Measurements from ENCODE around the gene ANAPC15.

Gene ANAPC15

DNA sequence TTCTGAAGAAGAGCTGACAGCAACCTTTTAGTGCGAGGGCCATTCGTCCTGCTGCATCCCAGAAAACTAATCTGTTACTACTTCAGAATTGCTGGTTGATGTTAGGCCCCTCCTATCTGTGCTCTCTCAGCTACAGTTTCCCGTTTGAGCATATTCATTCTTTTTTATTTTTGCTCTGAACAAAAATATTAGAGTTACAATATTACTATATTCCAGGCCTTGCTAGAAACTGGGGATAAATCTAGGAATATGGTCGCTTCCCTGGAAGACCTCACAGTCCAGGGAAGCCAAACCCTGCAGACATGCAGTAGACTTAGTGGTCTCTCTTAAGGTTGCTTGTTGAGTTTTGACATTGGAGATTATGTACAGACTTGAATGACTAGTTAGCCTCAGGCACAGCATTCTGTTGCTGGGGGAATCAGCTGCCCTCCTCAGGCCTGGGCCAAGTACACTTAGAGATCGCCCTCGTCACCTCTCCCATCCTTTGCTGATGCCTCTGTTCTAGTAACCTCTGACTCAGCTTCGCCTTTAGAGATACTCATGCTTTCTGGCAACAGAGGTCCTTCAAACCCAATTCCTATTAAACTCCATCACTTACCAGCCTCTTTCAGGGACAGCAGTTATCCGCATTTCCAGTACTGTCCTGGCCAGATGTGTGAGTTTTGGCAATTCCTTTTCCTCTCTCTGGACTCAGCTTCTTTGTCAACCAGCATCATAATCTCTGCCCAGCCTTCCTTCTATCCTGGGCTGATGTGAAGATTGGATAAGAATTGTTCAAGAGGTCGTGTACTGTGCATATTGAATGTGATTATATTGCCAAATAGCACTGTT, 698 bp upstream of the ANAPC15 start:
- no peak for TF ChIP-seq ZFX (IDR thresholded peaks at IDR 0.05; ENCODE audit: borderline replicate concordance)
- TF ChIP-seq, protein P1, sequence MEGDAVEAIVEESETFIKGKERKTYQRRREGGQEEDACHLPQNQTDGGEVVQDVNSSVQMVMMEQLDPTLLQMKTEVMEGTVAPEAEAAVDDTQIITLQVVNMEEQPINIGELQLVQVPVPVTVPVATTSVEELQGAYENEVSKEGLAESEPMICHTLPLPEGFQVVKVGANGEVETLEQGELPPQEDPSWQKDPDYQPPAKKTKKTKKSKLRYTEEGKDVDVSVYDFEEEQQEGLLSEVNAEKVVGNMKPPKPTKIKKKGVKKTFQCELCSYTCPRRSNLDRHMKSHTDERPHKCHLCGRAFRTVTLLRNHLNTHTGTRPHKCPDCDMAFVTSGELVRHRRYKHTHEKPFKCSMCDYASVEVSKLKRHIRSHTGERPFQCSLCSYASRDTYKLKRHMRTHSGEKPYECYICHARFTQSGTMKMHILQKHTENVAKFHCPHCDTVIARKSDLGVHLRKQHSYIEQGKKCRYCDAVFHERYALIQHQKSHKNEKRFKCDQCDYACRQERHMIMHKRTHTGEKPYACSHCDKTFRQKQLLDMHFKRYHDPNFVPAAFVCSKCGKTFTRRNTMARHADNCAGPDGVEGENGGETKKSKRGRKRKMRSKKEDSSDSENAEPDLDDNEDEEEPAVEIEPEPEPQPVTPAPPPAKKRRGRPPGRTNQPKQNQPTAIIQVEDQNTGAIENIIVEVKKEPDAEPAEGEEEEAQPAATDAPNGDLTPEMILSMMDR (IDR thresholded peaks at IDR 0.05), result no peak
- peak overlapping the region; percentile 91 for H3K27ac ChIP-seq

DNA sequence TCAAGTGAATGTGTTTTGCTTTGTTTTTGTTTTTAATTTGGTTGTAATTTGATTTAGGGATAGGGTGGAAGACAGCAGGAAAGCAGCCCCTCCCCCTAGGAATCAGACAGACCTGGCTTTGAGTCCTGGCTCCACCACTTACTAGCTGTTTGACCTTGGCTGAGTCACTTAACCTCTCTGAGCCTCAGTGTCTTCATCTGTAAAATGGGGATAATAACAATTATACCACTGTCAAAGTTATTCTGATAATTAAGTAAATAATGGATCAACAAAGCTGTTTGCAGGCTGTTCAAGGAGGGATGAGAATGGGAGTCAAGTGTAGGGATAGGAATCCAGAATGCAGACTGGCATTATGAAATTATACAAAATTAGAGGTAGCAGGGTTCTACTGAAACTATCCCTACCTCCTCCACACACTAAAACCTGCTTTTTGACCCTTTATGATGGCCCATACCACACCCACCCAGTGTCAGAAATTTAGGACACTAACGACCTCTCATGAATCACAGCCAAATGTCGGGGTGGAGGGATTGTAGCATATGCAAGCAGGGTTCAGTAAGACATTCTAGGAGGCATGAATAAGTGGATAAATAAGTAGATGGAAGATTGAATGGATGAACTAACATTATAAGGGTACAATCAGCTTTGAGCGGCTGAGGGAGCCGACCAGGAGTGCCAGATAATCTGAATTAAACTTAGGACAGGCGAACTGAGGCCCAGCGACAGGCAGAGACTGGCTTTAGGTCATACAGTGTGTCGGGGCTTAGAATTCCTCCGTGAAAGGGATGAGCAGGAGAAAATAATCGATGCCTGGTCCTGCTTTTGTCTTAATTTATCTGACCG, 974 bp downstream of the ANAPC15 start:
- H3K27ac ChIP-seq, result peak overlapping the region; percentile 91
- TF ChIP-seq ZFX (IDR thresholded peaks at IDR 0.05; ENCODE audit: borderline replicate concordance), result no peak
- TF ChIP-seq, protein P1 (IDR thresholded peaks at IDR 0.05), result no peak

DNA sequence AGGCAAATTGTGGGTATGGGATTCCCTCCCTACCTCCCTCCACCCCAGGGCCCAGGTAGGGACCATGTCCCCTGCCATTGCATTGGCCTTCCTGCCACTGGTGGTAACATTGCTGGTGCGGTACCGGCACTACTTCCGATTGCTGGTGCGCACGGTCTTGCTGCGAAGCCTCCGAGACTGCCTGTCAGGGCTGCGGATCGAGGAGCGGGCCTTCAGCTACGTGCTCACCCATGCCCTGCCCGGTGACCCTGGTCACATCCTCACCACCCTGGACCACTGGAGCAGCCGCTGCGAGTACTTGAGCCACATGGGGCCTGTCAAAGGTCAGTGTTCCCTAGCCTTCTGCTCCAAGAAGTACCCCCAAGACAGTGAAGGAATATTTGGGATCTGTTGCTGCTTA, 6.6 kb downstream of the ANAPC15 start, which contains the start of gene TOMT:
Gene TOMT (plus strand): TSS at position 37 of the 400 bp plus-strand sequence. CDS start 28 bp downstream, at position 65.
- H3K27ac ChIP-seq, result peak within 1 kb of the TSS; percentile 82; the same call in 1 of the 2 replicates
- TF ChIP-seq, protein P1 (IDR thresholded peaks at IDR 0.05), result no peak
- TF ChIP-seq ZFX (IDR thresholded peaks at IDR 0.05; ENCODE audit: borderline replicate concordance), result no peak

DNA sequence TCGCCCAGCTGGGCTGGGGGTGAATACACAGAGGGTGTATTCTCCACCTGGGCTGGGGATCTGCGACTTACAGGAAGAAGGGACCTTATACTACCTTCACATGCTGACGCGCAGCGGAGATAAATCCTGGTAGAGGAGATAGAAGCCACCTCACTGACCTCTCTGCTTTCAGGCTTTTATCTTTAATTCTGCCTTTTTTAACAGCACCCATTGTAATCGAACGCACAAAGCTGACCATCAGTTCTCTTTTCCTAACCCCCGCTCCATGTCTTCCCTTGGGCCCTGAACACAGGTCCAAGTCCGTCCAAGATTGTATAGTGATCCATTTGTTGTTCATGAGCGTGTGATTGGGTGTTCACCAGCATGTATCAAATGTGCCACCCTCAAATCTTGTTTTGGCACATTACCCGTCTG, 8.7 kb downstream of the ANAPC15 start:
- TF ChIP-seq, protein P1 (IDR thresholded peaks at IDR 0.05), result no peak; the same call in 1 of the 2 replicates
- TF ChIP-seq ZFX (IDR thresholded peaks at IDR 0.05; ENCODE audit: borderline replicate concordance), result no peak
- peak overlapping the region; percentile 82 for H3K27ac ChIP-seq

DNA sequence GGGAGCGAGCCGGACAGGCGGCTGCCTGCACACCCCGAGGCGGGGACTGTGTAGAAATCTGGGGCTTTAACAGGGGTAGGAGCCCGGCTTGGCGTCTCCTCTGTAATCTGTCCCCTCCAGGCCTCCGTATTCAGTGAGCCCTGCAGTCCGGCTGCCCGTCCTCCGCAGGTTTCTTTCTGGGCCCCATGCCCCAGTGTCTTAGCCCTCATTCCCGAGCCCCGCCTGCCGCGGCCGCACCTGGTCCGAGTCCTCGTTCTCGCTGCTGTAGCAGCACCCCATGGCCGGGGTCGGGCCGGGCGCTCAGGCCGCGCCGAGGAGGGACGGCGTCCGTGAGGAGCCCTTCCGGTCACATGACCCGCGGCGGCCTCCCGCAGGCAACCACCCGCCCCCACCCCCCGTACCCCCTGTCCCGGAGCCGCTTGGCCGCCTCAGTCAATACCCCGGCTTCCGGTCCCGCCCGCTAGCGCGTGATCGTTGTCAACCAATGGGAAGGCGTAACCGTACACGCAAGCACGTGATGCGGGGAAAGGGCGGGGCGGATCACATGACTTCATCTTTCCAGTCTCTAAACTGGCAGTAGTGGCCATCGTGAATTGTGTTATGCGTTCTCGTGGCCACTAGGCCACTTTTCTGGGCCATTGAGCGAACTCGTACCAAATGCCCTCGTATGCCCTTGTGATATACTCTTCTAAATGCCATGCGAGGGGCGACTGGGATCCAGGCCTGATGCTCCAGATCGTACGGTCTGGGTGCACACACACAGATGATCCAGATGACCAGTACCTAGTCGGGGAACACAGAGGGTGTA, 9.3 kb downstream of the ANAPC15 start, which contains the start of gene LAMTOR1:
Gene LAMTOR1 (minus strand): TSS at position 352 of the 808 bp plus-strand sequence. CDS start 73 bp downstream, at position 279.
- no peak for TF ChIP-seq ZFX (IDR thresholded peaks at IDR 0.05; ENCODE audit: borderline replicate concordance)
- TF ChIP-seq, protein P1 (IDR thresholded peaks at IDR 0.05), result peak; percentile 50

DNA sequence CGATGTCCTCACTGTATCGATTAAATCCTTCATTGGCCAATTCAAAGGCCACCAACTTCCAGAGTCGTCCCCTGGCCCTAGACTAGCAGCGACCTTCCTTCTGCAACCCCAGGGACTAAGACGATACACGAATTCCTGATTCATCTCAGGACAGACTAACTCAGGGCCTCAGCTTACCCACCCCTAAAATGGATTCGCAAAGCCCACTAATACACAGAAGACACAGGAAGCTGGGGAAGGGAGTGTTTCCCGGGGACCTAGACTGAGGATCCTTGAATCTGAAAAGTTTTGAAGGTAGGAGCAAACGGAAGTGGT, 9.9 kb downstream of the ANAPC15 start:
- peak overlapping the region; percentile 82 for H3K27ac ChIP-seq
- no peak for TF ChIP-seq ZFX (IDR thresholded peaks at IDR 0.05; ENCODE audit: borderline replicate concordance)
- TF ChIP-seq, protein P1 (IDR thresholded peaks at IDR 0.05), result no peak

More for the DNA sequence above, 9.3 kb downstream of the ANAPC15 start, which contains the start of gene LAMTOR1:
- H3K27ac ChIP-seq, result peak within 1 kb of the TSS; percentile 82

All from 22Rv1 (cell line).